ENCODE results near the gene DNASE1. TPM values are rescaled to one million over a fixed set of nuclear protein-coding genes. Genes with fewer than 3 reads are reported as not detected.

Gene DNASE1
- total and polyA plus RNA-seq, 9 of the 15 experiments (the other 6 are each of a cell fraction or from before 2014, with no cell fraction given) = 0.53 to 10.1 (median 5.9) TPM

- TF ChIP-seq E4F1 (CRISPR knock-in tag; IDR thresholded peaks at IDR 0.05; ENCODE audit: borderline replicate concordance) (no peak), RBM22 (IDR thresholded peaks at IDR 0.05; ENCODE audit: low read depth, low read length, poor library complexity, severe bottlenecking) (no peak), ATF3 (IDR thresholded peaks at IDR 0.05) (peak; percentile 90), ATF3 (CRISPR knock-in tag; conservative IDR thresholded peaks at IDR 0.05) (no peak), ZNF316 (IDR thresholded peaks at IDR 0.05) (no peak), ARID1B (IDR thresholded peaks at IDR 0.05) (peak; percentile 67), NFE2 (IDR thresholded peaks at IDR 0.05; ENCODE audit: low read depth) (no peak; the same call in 1 of the 2 replicates), DPF2 (IDR thresholded peaks at IDR 0.05) (peak; percentile 70), CHD2 (IDR thresholded peaks at IDR 0.05; ENCODE audit: low read depth, low read length) (no peak), CTBP1 (IDR thresholded peaks at IDR 0.05; ENCODE audit: borderline replicate concordance) (peak; percentile 81), ZFX (CRISPR knock-in tag; IDR thresholded peaks at IDR 0.05) (0 out of 2 replicates have a peak, but pooled peaks have one; percentile 12), IRF1 (CRISPR knock-in tag; IDR thresholded peaks at IDR 0.05; ENCODE audit: borderline replicate concordance) (no peak), NCOA1 (IDR thresholded peaks at IDR 0.05; ENCODE audit: low read depth) (no peak), SMARCE1 (IDR thresholded peaks at IDR 0.05) (peak; percentile 57; the same call in 1 of the 2 replicates), JUN (IDR thresholded peaks at IDR 0.05; ENCODE audit: borderline replicate concordance, low read depth, low read length) (peak; percentile 90), JUN (CRISPR knock-in tag; IDR thresholded peaks at IDR 0.05; ENCODE audit: borderline replicate concordance) (no peak), FOXM1 (IDR thresholded peaks at IDR 0.05; ENCODE audit: low read depth) (no peak), FOXM1 (CRISPR knock-in tag; IDR thresholded peaks at IDR 0.05; ENCODE audit: low read depth) (no peak), HMGN3 (IDR thresholded peaks at IDR 0.05; ENCODE audit: borderline replicate concordance, extremely low read depth, insufficient read length, low read depth, low read length) (no peak), EP300 (IDR thresholded peaks at IDR 0.05; ENCODE audit: low read length) (peak; percentile 18; the same call in 1 of the 2 replicates), POU5F1 (IDR thresholded peaks at IDR 0.05; ENCODE audit: borderline replicate concordance, low read depth, low read length, partially characterized antibody) (no peak), MYNN (IDR thresholded peaks at IDR 0.05) (0 out of 2 replicates have a peak, but pooled peaks have one; percentile 9), MYNN (CRISPR knock-in tag; IDR thresholded peaks at IDR 0.05) (no peak), PTRF (tag; IDR thresholded peaks at IDR 0.05) (no peak), ZBTB34 (CRISPR knock-in tag; IDR thresholded peaks at IDR 0.05) (no peak), ARNT (IDR thresholded peaks at IDR 0.05) (no peak)
Observed at GRCh38 chr16:3642397-3643094, 11.9 kb upstream of the DNASE1 start (continued).
